Endothelial cell of umbilical vein (primary cell): ENCODE measurements around the gene ARHGAP29. TPM values are rescaled to one million over a fixed set of nuclear protein-coding genes. Genes with fewer than 3 reads are reported as not detected.

Experiments
- BruUV-seq: library from RNA; stranded (reverse); fragments of 400-500 nt; replicated peaks from 2 replicates; lab custom pipeline; 2021; lab: Mats Ljungman, UMichigan
- CTCF ChIA-PET: fragments of 300-600, 350-600 bp; sonication (Branson Sonifier 250); formaldehyde crosslinking; loops from one replicate; lab custom pipeline; 2021; ENCODE audit warnings: antibody characterized with exemption, inconsistent platforms; lab: Charles Lee
- POLR2A ChIA-PET: fragments of 300-600, 350-600 bp; sonication (Branson Sonifier 250); formaldehyde crosslinking; loops from one replicate; lab custom pipeline; 2021; ENCODE audit warnings: antibody characterized with exemption, inconsistent platforms; lab: Charles Lee
- DNase-seq: peaks from one replicate; pipeline ENCODE4 v3.0.0-alpha.2; 2011; ENCODE audit warnings: low read depth, low spot score
- FAIRE-seq: peaks from 2 replicates; lab custom pipeline; 2011; peaks lifted over from hg19 to GRCh38; lab: Jason Lieb, UNC
- H2AFZ ChIP-seq: 2 replicates; pipeline ENCODE4 v1.6.0; 2012; ENCODE audit warnings: low read depth, low read length, control low read depth, inconsistent platforms
- H3K27ac ChIP-seq: 2 replicates; pipeline ENCODE4 v1.5.1; 2011; ENCODE audit warnings: low read depth, mild to moderate bottlenecking, control low read depth, low read length, moderate library complexity; ENCODE audit not compliant: insufficient read depth
- H3K27me3 ChIP-seq, 2 experiments: 2 replicates each; pipeline versions ENCODE4 v1.6.0 to v1.6.1; 2011; ENCODE audit warnings: low read length in 2 of 2, mixed read lengths in 1 of 2; ENCODE audit not compliant: control insufficient read depth in 2 of 2, insufficient read depth in 2 of 2
- H3K36me3 ChIP-seq, 2 experiments: 2 replicates in 1 of 2; 3 replicates in 1 of 2; pipeline ENCODE4 v1.5.1; 2011; ENCODE audit warnings: low read length in 2 of 2, mild to moderate bottlenecking in 1 of 2, moderate library complexity in 1 of 2; ENCODE audit not compliant: control insufficient read depth in 2 of 2, insufficient read depth in 2 of 2; ENCODE audit errors: extremely low read depth in 1 of 2
- H3K4me1 ChIP-seq: 3 replicates; pipeline ENCODE4 v1.5.1; 2011; ENCODE audit warnings: mild to moderate bottlenecking, low read length; ENCODE audit not compliant: control insufficient read depth, insufficient read depth; ENCODE audit errors: extremely low read depth
- H3K4me2 ChIP-seq: 2 replicates; pipeline ENCODE4 v1.6.1; 2011; ENCODE audit warnings: low read length, control low read depth, mixed read lengths; ENCODE audit not compliant: insufficient read depth
- H3K4me3 ChIP-seq, 3 experiments: fragments of 200-600 bp in 1 of 3; sonication (generic), shearing (Covaris generic) in 1 of 3; replicated peaks in 1 of 3; 2 replicates each; pipeline ENCODE4 v1.5.1; 2011 to 2016; ENCODE audit warnings: control low read depth in 3 of 3, low read length in 3 of 3, mild to moderate bottlenecking in 2 of 3, inconsistent platforms in 1 of 3, low read depth in 1 of 3, moderate library complexity in 1 of 3; ENCODE audit not compliant: insufficient read depth in 1 of 3
- H3K79me2 ChIP-seq: 2 replicates; pipeline ENCODE4 v1.6.0; 2012; ENCODE audit warnings: low read length, inconsistent platforms; ENCODE audit not compliant: control insufficient read depth, insufficient read depth
- H3K9ac ChIP-seq: replicated peaks from 2 replicates; pipeline ENCODE3; 2011; ENCODE audit warnings: low read length, control low read depth; ENCODE audit not compliant: insufficient read depth; ENCODE audit errors: extremely low read depth
- H3K9me1 ChIP-seq: replicated peaks from 3 replicates; pipeline ENCODE4 v1.6.0; 2011; ENCODE audit warnings: mild to moderate bottlenecking, low read length; ENCODE audit not compliant: control insufficient read depth, insufficient read depth; ENCODE audit errors: extremely low read depth
- H3K9me3 ChIP-seq: replicated peaks from 2 replicates; pipeline ENCODE4 v1.5.1; 2012; ENCODE audit warnings: low read length, inconsistent platforms; ENCODE audit not compliant: control insufficient read depth, insufficient read depth
- H4K20me1 ChIP-seq: replicated peaks from 2 replicates; pipeline ENCODE3; 2011; ENCODE audit warnings: mild to moderate bottlenecking, low read length; ENCODE audit not compliant: control insufficient read depth, insufficient read depth; ENCODE audit errors: extremely low read depth
- CTCF ChIP-seq, 2 donors: IDR thresholded peaks; 1 replicate in 1 of 2; 2 replicates in 1 of 2; pipeline ENCODE4 v1.5.1; 2011; ENCODE audit warnings: low read length in 2 of 2, mild to moderate bottlenecking in 2 of 2, moderate library complexity in 2 of 2, control low read depth in 1 of 2, inconsistent platforms in 1 of 2, low read depth in 1 of 2; ENCODE audit not compliant: insufficient read depth in 1 of 2; ENCODE audit errors: extremely low read depth in 1 of 2
- EZH2 ChIP-seq: IDR thresholded peaks from 2 replicates; pipeline ENCODE4 v1.6.1; 2012; ENCODE audit warnings: borderline replicate concordance, low read depth, mild to moderate bottlenecking, moderate library complexity, low read length, inconsistent platforms; ENCODE audit not compliant: severe bottlenecking
- GATA2 ChIP-seq: IDR thresholded peaks from 2 replicates; pipeline ENCODE4 v1.7.0; 2011; ENCODE audit warnings: low read depth, mild to moderate bottlenecking, moderate library complexity, mixed read lengths, low read length; ENCODE audit not compliant: insufficient read length, insufficient read depth
- POLR2A ChIP-seq: IDR thresholded peaks from 2 replicates; pipeline ENCODE4 v1.6.1; 2012; ENCODE audit warnings: low read depth, mild to moderate bottlenecking, control low read depth, low read length
- POLR2AphosphoS5 ChIP-seq: IDR thresholded peaks from 2 replicates; pipeline ENCODE4 v1.6.1; 2012; ENCODE audit warnings: low read depth, mild to moderate bottlenecking, control low read depth, low read length, moderate library complexity; ENCODE audit not compliant: insufficient read depth
- dilution Hi-C: fragments of 300-500 bp; cut with MboI; formaldehyde crosslinking; loops from one replicate; pipeline ENCODE4 v1.15.0; 2019; ENCODE audit warnings: low sequenced_read_pairs; ENCODE audit not compliant: extremely low pct_ligation_motif_present
- intact Hi-C: fragments of 100-400 bp; cut with micrococcal nuclease; formaldehyde crosslinking; loops from one replicate; pipeline ENCODE4 v1.10.0; 2022
- polyA plus RNA-seq, 4 experiments: library from polyadenylated mRNA; depleted of rRNA in 3 of 4; stranded (reverse) in 3 of 4; unstranded in 1 of 4; fragments of >200 nt; gene quantifications; 2 replicates each; pipeline versions ENCODE4 v1.2.1 to v1.2.3, GENCODE V29; 2011 to 2012; ENCODE audit warnings: missing spikeins in 1 of 4
- total RNA-seq: library from RNA; stranded (reverse); gene quantifications from 2 replicates; pipeline ENCODE4 v1.2.3, GENCODE V29; 2021

ARHGAP29 gene
- total and polyA plus RNA-seq, 2 donors (not counting 3 experiments of a cell fraction or from before 2014, with no cell fraction given) = 56.3 to 199 TPM

GRCh38 chr1:94246692-94247137 lies 9.3 kb upstream of the ARHGAP29 start:
- Histone ChIP-seq H3K4me1 (peaks cover 30% of the 10 kb centered on the region), H3K9me1 (no peaks in the 10 kb centered on the region), H3K9ac (peak overlapping the region; percentile 97), H3K4me3 (peak overlapping the region; percentile 58 to 98 (median 75)), H3K27me3 (no peaks in the 10 kb centered on the region), H3K9me3 (no peaks in the 10 kb centered on the region), H3K27ac (peak overlapping the region; percentile 90), H3K36me3 (no peaks in the 10 kb centered on the region), H3K4me2 (peak overlapping the region; percentile 100), H3K79me2 (peaks cover 60% of the 10 kb centered on the region), H2AFZ (no peak overlapping the region), H4K20me1 (no peaks in the 10 kb centered on the region)
- no TSS peak for BruUV-seq
- POLR2A ChIA-PET = interaction anchor here (1.0 to 4.0 kb wide), 6 partner anchors 10 to 81 kb away, joined by 3 to 28 read pairs (median 6); partner anchors contain the start of gene ARHGAP29
- CTCF ChIA-PET = interaction anchor here (1.5 to 4.8 kb wide), 9 partner anchors 12 to 208 kb away, joined by 3 to 22 read pairs (median 12); no protein-coding TSS in a partner anchor
- TF ChIP-seq POLR2A (peak; percentile 70), GATA2 (no peak), POLR2AphosphoS5 (peak; percentile 32), EZH2 (no peak)
- dilution Hi-C loops = no loop called here
- peak; percentile 69 for DNase-seq
- intact Hi-C loops = loop anchor here (1.0 kb wide), 3 partner anchors 19 to 79 kb away; no protein-coding TSS in a partner anchor
- no peak for FAIRE-seq

GRCh38 chr1:94245747-94246438 lies 8.5 kb upstream of the ARHGAP29 start:
- TSS peak; percentile 51 for BruUV-seq
- TF ChIP-seq EZH2 (no peak), POLR2AphosphoS5 (no peak), CTCF (IDR thresholded peaks at IDR 0.05; ENCODE audit: extremely low read depth in 1 of 2, insufficient read depth in 1 of 2, low read depth in 1 of 2, low read length in 2 of 2) (no peak), POLR2A (peak; percentile 56), GATA2 (no peak)
- Histone ChIP-seq H3K9me1 (no peaks in the 10 kb centered on the region), H3K4me2 (peak overlapping the region; percentile 100), H3K9ac (peak overlapping the region; percentile 97), H3K27me3 (no peaks in the 10 kb centered on the region), H3K79me2 (peaks cover 67% of the 10 kb centered on the region), H4K20me1 (no peaks in the 10 kb centered on the region), H3K27ac (peak overlapping the region; percentile 90), H3K9me3 (no peaks in the 10 kb centered on the region), H3K4me3 (peak overlapping the region; percentile 58 to 98 (median 75)), H2AFZ (no peak overlapping the region), H3K36me3 (no peaks in the 10 kb centered on the region), H3K4me1 (peaks cover 34% of the 10 kb centered on the region)
- dilution Hi-C loops = no loop called here
- DNase-seq (peak; percentile 65), FAIRE-seq (peak; percentile 48)
- intact Hi-C loops = loop anchor here (1.0 kb wide), 2 partner anchors 9 to 79 kb away; partner anchors contain the start of gene ARHGAP29
- ChIA-PET POLR2A (interaction anchor here (1.1 to 4.0 kb wide), 3 partner anchors 9 to 28 kb away, joined by 4 to 28 read pairs (median 11); partner anchors contain the start of gene ARHGAP29), CTCF (interaction anchor here (1.2 to 4.8 kb wide), 6 partner anchors 13 to 183 kb away, joined by 3 to 22 read pairs (median 14); no protein-coding TSS in a partner anchor)
